ENCODE measurements around the gene EYS. TPM values are rescaled to one million over a fixed set of nuclear protein-coding genes. Genes with fewer than 3 reads are reported as not detected.

Gene EYS
- total RNA-seq, 1 experiment from 2014 or later: not detected

DNA sequence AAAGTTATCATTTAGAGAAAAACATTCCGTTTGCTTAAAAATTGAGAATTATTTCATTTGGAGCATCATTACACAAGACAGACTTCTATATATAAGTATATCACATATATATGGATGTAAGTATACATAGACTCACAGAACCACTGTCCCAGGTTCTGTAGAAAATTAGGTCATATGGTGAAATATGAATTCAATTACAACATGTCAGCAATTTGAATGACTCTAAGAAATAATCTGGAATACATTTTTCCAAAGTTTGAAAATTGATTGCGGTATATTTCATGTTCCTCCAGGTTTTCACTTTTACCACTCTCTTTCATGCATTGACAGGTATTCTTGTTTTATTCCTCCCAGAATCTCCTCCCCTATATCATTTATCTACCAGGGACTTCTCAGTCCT, 1179.1 kb downstream of the EYS start:
- no peaks in the 10 kb centered on the region for H3K27me3 ChIP-seq (ENCODE audit: insufficient read depth, low read length)
- H3K4me3 ChIP-seq (replicated peaks in 1 of 2; ENCODE audit: low read depth in 1 of 2, low read length in 2 of 2): no peak overlapping the region
- H3K36me3 ChIP-seq (ENCODE audit: control insufficient read depth in 1 of 2, insufficient read depth in 2 of 2, low read length in 2 of 2): no peaks in the 10 kb centered on the region
- DNase-seq (ENCODE audit: low read depth, low spot score) (no peak), ATAC-seq (no peak)
- H2AFZ ChIP-seq (ENCODE audit: low read depth, low read length, poor library complexity, severe bottlenecking): no peak overlapping the region
- H3K9me3 ChIP-seq (ENCODE audit: control insufficient read depth in 1 of 2, insufficient read depth in 1 of 2, low read depth in 1 of 2, low read length in 2 of 2): peaks cover 0 to 10% of the 10 kb centered on the region in 2 experiments; a peak in 2 of 4 replicates
- no peaks in the 10 kb centered on the region for H3K79me2 ChIP-seq (ENCODE audit: insufficient read depth, low read length)
- H4K20me1 ChIP-seq (ENCODE audit: insufficient read depth): no peaks in the 10 kb centered on the region
- H3K9me2 ChIP-seq (ENCODE audit: insufficient read depth): no peaks in the 10 kb centered on the region
- no TSS peak for BruUV-seq (replicated peaks)
- RAD21 ChIA-PET (ENCODE audit: low non-redundant PET in 1 of 2, low total read pairs in 2 of 2, uncharacterized antibody in 2 of 2, unreplicated experiment in 2 of 2): no interaction called here
- no peak overlapping the region for H3K27ac ChIP-seq (ENCODE audit: low read depth, low read length)
- H3K9ac ChIP-seq (ENCODE audit: low read length): no peak overlapping the region
- intact Hi-C loops (cut with micrococcal nuclease): no loop called here
- H3K4me1 ChIP-seq (ENCODE audit: control insufficient read depth in 1 of 2, insufficient read depth in 2 of 2, low read length in 2 of 2): no peaks in the 10 kb centered on the region
- POLR2A ChIA-PET: no interaction called here
- no peak for TF ChIP-seq RAD21 (IDR thresholded peaks at IDR 0.05; ENCODE audit: low read depth)
- no peak for TF ChIP-seq EGR1 (IDR thresholded peaks at IDR 0.05; ENCODE audit: low read depth)
- TF ChIP-seq CTCF (IDR thresholded peaks at IDR 0.05 in 2 of 3, conservative IDR thresholded peaks at IDR 0.05 in 1 of 3; ENCODE audit: borderline replicate concordance in 1 of 3, insufficient read depth in 1 of 3, low read depth in 2 of 3, low read length in 2 of 3): no peak
- no peak for TF ChIP-seq CEBPB (IDR thresholded peaks at IDR 0.05; ENCODE audit: low read depth)
- TF ChIP-seq ZBTB33 (IDR thresholded peaks at IDR 0.05; ENCODE audit: extremely low read depth, insufficient replicate concordance, low read length): no peak
- TF ChIP-seq YY1 (IDR thresholded peaks at IDR 0.05; ENCODE audit: extremely low read depth, insufficient replicate concordance, low read depth, low read length): no peak
- no peak for TF ChIP-seq REST (IDR thresholded peaks at IDR 0.05; ENCODE audit: low read depth)
- no peak for TF ChIP-seq ZFX (IDR thresholded peaks at IDR 0.05)
- TF ChIP-seq, protein P1, sequence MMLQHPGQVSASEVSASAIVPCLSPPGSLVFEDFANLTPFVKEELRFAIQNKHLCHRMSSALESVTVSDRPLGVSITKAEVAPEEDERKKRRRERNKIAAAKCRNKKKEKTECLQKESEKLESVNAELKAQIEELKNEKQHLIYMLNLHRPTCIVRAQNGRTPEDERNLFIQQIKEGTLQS (IDR thresholded peaks at IDR 0.05): no peak
- TF ChIP-seq CBX3 (IDR thresholded peaks at IDR 0.05; ENCODE audit: low read depth): no peak
- no peak overlapping the region for H3K4me2 ChIP-seq (ENCODE audit: low read length)
- CTCF ChIA-PET: no interaction called here
